Measurements from ENCODE around the gene USP22. TPM values are rescaled to one million over a fixed set of nuclear protein-coding genes. Genes with fewer than 3 reads are reported as not detected.

USP22 gene
- total RNA-seq, 4 donors from 2014 or later, result 87.4 to 128 (median 96.3) TPM

GRCh38 chr17:20965492-20965891 is 77.3 kb downstream of the USP22 start:
- TF ChIP-seq CTCF (IDR thresholded peaks at IDR 0.05; ENCODE audit: low read depth), result no peak

GRCh38 chr17:20961586-20961985 is 81.2 kb downstream of the USP22 start:
- TF ChIP-seq CTCF (IDR thresholded peaks at IDR 0.05; ENCODE audit: low read depth), result no peak

- TF ChIP-seq CTCF (IDR thresholded peaks at IDR 0.05; ENCODE audit: low read depth), result no peak
Observed at GRCh38 chr17:20960871-20961270, 81.9 kb downstream of the USP22 start.

- no peak for TF ChIP-seq CTCF (IDR thresholded peaks at IDR 0.05; ENCODE audit: low read depth)
Observed at GRCh38 chr17:20955427-20956323, 87.1 kb downstream of the USP22 start.

GRCh38 chr17:20954794-20955193 is 88.0 kb downstream of the USP22 start:
- TF ChIP-seq CTCF (IDR thresholded peaks at IDR 0.05; ENCODE audit: low read depth), result no peak

- no peak for TF ChIP-seq CTCF (IDR thresholded peaks at IDR 0.05; ENCODE audit: low read depth)
Observed at GRCh38 chr17:20952183-20952582, 90.6 kb downstream of the USP22 start.

Small RNA genes within 50 kb of the gene (small RNA-seq; reads per million reads assigned to genes)
- not detected for gene AC087393.1

Other genes with a start within 250 kb of the USP22 start
- gene DHRS7B, start 84.0 kb upstream of the USP22 start, total RNA-seq, result 10 to 100 TPM; 28.4 to 55.4 (median 45.0) TPM
- 10 to 100 TPM; 22.0 to 30.1 (median 26.4) TPM for gene TMEM11, start 171.2 kb upstream of the USP22 start, total RNA-seq
- gene NATD1, start 210.4 kb upstream of the USP22 start, total RNA-seq, result 10 to 100 TPM in 3 of 4 donors, 1 to 10 TPM in 1; 4.9 to 31.6 (median 15.1) TPM
- 10 to 100 TPM; 17.0 to 36.2 (median 23.3) TPM for gene MAP2K3, start 241.7 kb upstream of the USP22 start, total RNA-seq

Data from subcutaneous adipose tissue (tissue), 4 donors.